WERI-Rb-1 (cell line): Measurements from ENCODE around the gene SPRR2G.
"Not testable (repeated sequence)": the region's sequence is repeated elsewhere in the genome, so short reads cannot be mapped to it uniquely, and the experiment has no call there.

Experiments
- DNase-seq: peaks from one replicate; pipeline ENCODE4 v3.0.0-alpha.2; 2020
- H3K27ac ChIP-seq: fragments of 250-450 bp; sonication (Bioruptor Pico); 2 replicates; pipeline ENCODE4 v1.5.1; 2020; ENCODE audit warnings: mild to moderate bottlenecking, moderate library complexity
- H3K27me3 ChIP-seq: fragments of 250-450 bp; sonication (Bioruptor Pico); 2 replicates; pipeline ENCODE4 v1.5.1; 2021; ENCODE audit warnings: mild to moderate bottlenecking, low read depth, moderate library complexity; ENCODE audit not compliant: insufficient read depth, severe bottlenecking
- H3K36me3 ChIP-seq: fragments of 250-450 bp; sonication (Bioruptor Pico); 2 replicates; pipeline ENCODE4 v1.5.1; 2020; ENCODE audit warnings: mild to moderate bottlenecking, moderate library complexity
- H3K4me3 ChIP-seq: 2 replicates; pipeline ENCODE4 v1.5.1; 2011; ENCODE audit warnings: low read depth, mild to moderate bottlenecking, control low read depth, low read length
- H3K9me3 ChIP-seq: fragments of 250-450 bp; sonication (Bioruptor Pico); 2 replicates; pipeline ENCODE4 v1.5.1; 2021; ENCODE audit warnings: mild to moderate bottlenecking, moderate library complexity; ENCODE audit not compliant: severe bottlenecking
- CTCF ChIP-seq: IDR thresholded peaks from 2 replicates; pipeline ENCODE4 v1.5.1; 2011; ENCODE audit warnings: low read depth, mild to moderate bottlenecking, control low read depth, inconsistent platforms, low read length

Gene SPRR2G

GRCh38 chr1:153150846-153151245, at the start of gene SPRR2G:
SPRR2G (minus strand) TSS chr1:153150890; CDS start chr1:153150110, 780 bp downstream.
- no peak for DNase-seq
- no peaks in the 10 kb centered on the region for H3K27me3 ChIP-seq
- no peak for TF ChIP-seq CTCF
- no peaks in the 10 kb centered on the region for H3K36me3 ChIP-seq
- H3K9me3 ChIP-seq = no peaks in the 10 kb centered on the region
- no peak within 1 kb of the TSS for H3K27ac ChIP-seq
- no peak within 1 kb of the TSS for H3K4me3 ChIP-seq

DNA sequence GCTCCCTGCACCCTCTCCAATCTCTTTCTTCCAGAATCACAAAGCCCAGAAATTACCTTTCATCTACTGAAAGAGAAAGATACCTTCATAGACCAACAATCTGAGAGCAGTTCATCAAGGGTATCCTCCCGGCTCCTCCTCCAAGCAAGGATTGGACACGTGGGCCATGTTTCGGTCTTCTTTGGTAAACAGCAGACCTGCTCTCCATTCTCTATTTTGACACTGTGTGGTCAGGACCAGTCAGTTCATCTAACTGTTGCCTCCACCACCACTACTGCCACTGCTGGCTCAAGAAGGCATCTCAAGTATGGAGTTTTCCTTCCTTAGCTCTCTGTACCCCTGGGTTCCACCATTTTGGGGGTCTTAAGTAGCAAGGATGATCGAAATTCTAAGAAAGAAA, 44.5 kb upstream of the SPRR2G start:
- peaks cover 29% of the 10 kb centered on the region for H3K27me3 ChIP-seq
- H3K9me3 ChIP-seq = peaks cover 2% of the 10 kb centered on the region
- no peak overlapping the region for H3K27ac ChIP-seq
- DNase-seq = no peak
- TF ChIP-seq CTCF = no peak
- H3K4me3 ChIP-seq = no peak overlapping the region
- no peaks in the 10 kb centered on the region for H3K36me3 ChIP-seq

GRCh38 chr1:153194331-153195050, 43.8 kb upstream of the SPRR2G start:
- Histone ChIP-seq H3K27me3 (peaks cover 26% of the 10 kb centered on the region), H3K27ac (no peak overlapping the region), H3K36me3 (no peaks in the 10 kb centered on the region), H3K9me3 (no peaks in the 10 kb centered on the region), H3K4me3 (no peak overlapping the region)
- TF ChIP-seq CTCF = no peak
- DNase-seq = no peak

GRCh38 chr1:153192697-153193096, 42.0 kb upstream of the SPRR2G start:
- Histone ChIP-seq H3K9me3 (no peaks in the 10 kb centered on the region), H3K27ac (no peak overlapping the region), H3K36me3 (no peaks in the 10 kb centered on the region), H3K4me3 (no peak overlapping the region), H3K27me3 (peaks cover 18% of the 10 kb centered on the region)
- peak; percentile 91 for DNase-seq
- peak; percentile 99 for TF ChIP-seq CTCF

DNA sequence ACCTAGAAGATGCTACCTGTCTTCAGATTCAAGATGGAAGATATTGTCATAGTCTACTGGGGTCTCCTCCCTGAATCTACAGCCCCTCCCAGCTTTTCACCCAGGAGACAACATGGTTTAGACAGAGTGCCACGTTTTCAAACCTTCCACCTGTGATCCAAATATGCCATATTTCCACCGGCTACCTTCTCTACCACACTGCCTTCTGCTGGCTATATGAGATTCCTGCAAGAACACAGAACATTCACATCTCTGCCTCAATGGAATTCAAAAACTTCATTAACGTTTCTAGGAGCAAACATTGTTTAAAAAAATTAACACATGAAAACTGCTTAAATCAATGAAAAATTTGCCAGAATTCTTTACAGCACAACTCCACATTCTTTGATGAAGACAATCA, 39.7 kb upstream of the SPRR2G start:
- peak; percentile 63 for DNase-seq
- Histone ChIP-seq H3K36me3 (no peaks in the 10 kb centered on the region), H3K27ac (no peak overlapping the region), H3K9me3 (peaks cover 7% of the 10 kb centered on the region), H3K4me3 (no peak overlapping the region), H3K27me3 (peaks cover 9% of the 10 kb centered on the region)
- peak; percentile 94 for TF ChIP-seq CTCF

- H3K9me3 ChIP-seq = peaks cover 13% of the 10 kb centered on the region
- DNase-seq, H3K27ac ChIP-seq, H3K27me3 ChIP-seq, H3K36me3 ChIP-seq, H3K4me3 ChIP-seq: not testable (repeated sequence)
Measured at GRCh38 chr1:153188301-153188700, 37.6 kb upstream of the SPRR2G start.
